SK-N-SH (cell line): Measurements from ENCODE around the gene ALDOB.

Experiments
- CTCF ChIP-seq: fragments of 200-600 bp; sonication (generic); IDR thresholded peaks from 2 replicates; pipeline ENCODE4 v1.6.1; 2017; ENCODE audit warnings: antibody characterized with exemption, mild to moderate bottlenecking, moderate library complexity
- JUND ChIP-seq: IDR thresholded peaks from 2 replicates; pipeline ENCODE4 v1.4.0; 2012
- MEF2A ChIP-seq: IDR thresholded peaks from 2 replicates; pipeline ENCODE4 v1.4.0; 2012; ENCODE audit warnings: low read depth, borderline replicate concordance
- MXI1 ChIP-seq: IDR thresholded peaks from 2 replicates; pipeline ENCODE4 v1.6.1; 2012; ENCODE audit warnings: mild to moderate bottlenecking, low read depth, low read length, improper control_type of control experiment
- RCOR1 ChIP-seq: fragments of 150-350 bp; IDR thresholded peaks from 2 replicates; pipeline ENCODE4 v1.6.1; 2017; ENCODE audit warnings: antibody characterized with exemption, low read length
- RFX5 ChIP-seq: IDR thresholded peaks from 2 replicates; pipeline ENCODE4 v1.6.1; 2012; ENCODE audit warnings: mild to moderate bottlenecking, improper control_type of control experiment, low read length
- TAF1 ChIP-seq: IDR thresholded peaks from 2 replicates; pipeline ENCODE4 v1.6.1; 2012; ENCODE audit warnings: low read depth, mild to moderate bottlenecking, low read length, moderate library complexity, borderline replicate concordance
- USF2 ChIP-seq: fragments of 150-350 bp; IDR thresholded peaks from 2 replicates; pipeline ENCODE4 v1.6.1; 2017; ENCODE audit warnings: antibody characterized with exemption, low read length, low read depth, borderline replicate concordance
- ZBTB33 ChIP-seq: IDR thresholded peaks from 2 replicates; pipeline ENCODE4 v1.4.0; 2012; ENCODE audit warnings: low read depth, borderline replicate concordance

- no peak for TF ChIP-seq RCOR1
- TF ChIP-seq USF2 = no peak
- no peak for TF ChIP-seq JUND
- TF ChIP-seq CTCF = no peak
- no peak for TF ChIP-seq ZBTB33
- no peak for TF ChIP-seq MEF2A
- no peak for TF ChIP-seq MXI1
- TF ChIP-seq TAF1 = no peak
- no peak for TF ChIP-seq RFX5
Observed at GRCh38 chr9:101445353-101446029, 9.9 kb upstream of the ALDOB start.
